Rectal smooth muscle tissue (tissue), 1 donor: ENCODE data around the gene SLC16A13.

ENCODE experiments used
- H3K27ac ChIP-seq: one replicate; pipeline ENCODE4 v1.7.0; 2013; ENCODE audit warnings: low read depth, low read length, inconsistent platforms
- H3K27me3 ChIP-seq: one replicate; pipeline ENCODE4 v1.7.0; 2013; ENCODE audit warnings: low read length; ENCODE audit not compliant: control insufficient read depth, insufficient read depth
- H3K36me3 ChIP-seq: one replicate; pipeline ENCODE4 v1.7.0; 2013; ENCODE audit warnings: low read length; ENCODE audit not compliant: control insufficient read depth, insufficient read depth
- H3K4me1 ChIP-seq: one replicate; pipeline ENCODE4 v1.7.0; 2013; ENCODE audit warnings: low read length; ENCODE audit not compliant: control insufficient read depth, insufficient read depth
- H3K4me3 ChIP-seq: one replicate; pipeline ENCODE4 v1.7.0; 2013; ENCODE audit warnings: low read length
- H3K9ac ChIP-seq: one replicate; pipeline ENCODE4 v1.7.0; 2013; ENCODE audit warnings: low read length

The SLC16A13 gene

GRCh38 chr17:7024402-7024785 is 11.4 kb upstream of the SLC16A13 start:
- Histone ChIP-seq H3K27me3 (peaks cover 8% of the 10 kb centered on the region), H3K27ac (no peak overlapping the region), H3K36me3 (no peaks in the 10 kb centered on the region), H3K9ac (no peak overlapping the region), H3K4me1 (no peaks in the 10 kb centered on the region), H3K4me3 (no peak overlapping the region)

GRCh38 chr17:7025245-7025644 is 10.6 kb upstream of the SLC16A13 start:
- peaks cover 8% of the 10 kb centered on the region for H3K27me3 ChIP-seq
- no peak overlapping the region for H3K4me3 ChIP-seq
- H3K4me1 ChIP-seq, result no peaks in the 10 kb centered on the region
- H3K36me3 ChIP-seq, result no peaks in the 10 kb centered on the region
- no peak overlapping the region for H3K9ac ChIP-seq
- H3K27ac ChIP-seq, result no peak overlapping the region

GRCh38 chr17:7026471-7027115 is 9.2 kb upstream of the SLC16A13 start:
- Histone ChIP-seq H3K4me3 (no peak overlapping the region), H3K4me1 (no peaks in the 10 kb centered on the region), H3K27me3 (peaks cover 8% of the 10 kb centered on the region), H3K27ac (no peak overlapping the region), H3K36me3 (no peaks in the 10 kb centered on the region), H3K9ac (no peak overlapping the region)

- H3K36me3 ChIP-seq, result no peaks in the 10 kb centered on the region
- H3K4me1 ChIP-seq, result no peaks in the 10 kb centered on the region
- peaks cover 8% of the 10 kb centered on the region for H3K27me3 ChIP-seq
- H3K27ac ChIP-seq, result no peak overlapping the region
- H3K9ac ChIP-seq, result no peak overlapping the region
- no peak overlapping the region for H3K4me3 ChIP-seq
Measured at GRCh38 chr17:7027335-7027734, 8.5 kb upstream of the SLC16A13 start.

- Histone ChIP-seq H3K4me1 (no peaks in the 10 kb centered on the region), H3K4me3 (no peak overlapping the region), H3K36me3 (no peaks in the 10 kb centered on the region), H3K27ac (no peak overlapping the region), H3K27me3 (no peaks in the 10 kb centered on the region), H3K9ac (no peak overlapping the region)
Measured at GRCh38 chr17:7029096-7029495, 6.7 kb upstream of the SLC16A13 start.

GRCh38 chr17:7029659-7030058 is 6.2 kb upstream of the SLC16A13 start:
- Histone ChIP-seq H3K4me3 (no peak overlapping the region), H3K27ac (no peak overlapping the region), H3K9ac (no peak overlapping the region), H3K4me1 (no peaks in the 10 kb centered on the region), H3K27me3 (no peaks in the 10 kb centered on the region), H3K36me3 (no peaks in the 10 kb centered on the region)

- H3K4me1 ChIP-seq, result no peaks in the 10 kb centered on the region
- H3K4me3 ChIP-seq, result peak overlapping the region; percentile 59
- no peaks in the 10 kb centered on the region for H3K27me3 ChIP-seq
- no peaks in the 10 kb centered on the region for H3K36me3 ChIP-seq
- peak overlapping the region; percentile 25 for H3K27ac ChIP-seq
- H3K9ac ChIP-seq, result peak overlapping the region; percentile 35
Measured at GRCh38 chr17:7034955-7035590, 742 bp upstream of the SLC16A13 start.

- Histone ChIP-seq H3K9ac (no peak overlapping the region), H3K4me3 (no peak overlapping the region), H3K27ac (no peak overlapping the region), H3K36me3 (no peaks in the 10 kb centered on the region), H3K27me3 (peaks cover 5% of the 10 kb centered on the region), H3K4me1 (peaks cover 5% of the 10 kb centered on the region)
Measured at GRCh38 chr17:7038025-7038862, 2.4 kb downstream of the SLC16A13 start.

- Histone ChIP-seq H3K36me3 (no peaks in the 10 kb centered on the region), H3K4me1 (peaks cover 10% of the 10 kb centered on the region), H3K27ac (no peak overlapping the region), H3K9ac (no peak overlapping the region), H3K27me3 (peaks cover 10% of the 10 kb centered on the region), H3K4me3 (no peak overlapping the region)
Measured at GRCh38 chr17:7039832-7040231, 4.0 kb downstream of the SLC16A13 start.

- Histone ChIP-seq H3K9ac (no peak overlapping the region), H3K4me3 (no peak overlapping the region), H3K27me3 (peaks cover 10% of the 10 kb centered on the region), H3K36me3 (no peaks in the 10 kb centered on the region), H3K27ac (no peak overlapping the region), H3K4me1 (peaks cover 17% of the 10 kb centered on the region)
Measured at GRCh38 chr17:7041607-7042500, 6.0 kb downstream of the SLC16A13 start.

- no peak overlapping the region for H3K27ac ChIP-seq
- no peak overlapping the region for H3K9ac ChIP-seq
- H3K27me3 ChIP-seq, result peaks cover 10% of the 10 kb centered on the region
Measured at GRCh38 chr17:7042501-7043181, 6.8 kb downstream of the SLC16A13 start.

More at GRCh38 chr17:7042501-7043181, 6.8 kb downstream of the SLC16A13 start:
- H3K4me1 ChIP-seq, result peaks cover 17% of the 10 kb centered on the region
- H3K4me3 ChIP-seq, result peak overlapping the region; percentile 66
- H3K36me3 ChIP-seq, result no peaks in the 10 kb centered on the region
